H1 (cell line): Measurements from ENCODE around the gene N4BP3. TPM values are rescaled to one million over a fixed set of nuclear protein-coding genes. Genes with fewer than 3 reads are reported as not detected.

ENCODE experiments used
- CTCF ChIA-PET: fragments of 300-600 bp; sonication (Branson Sonifier 250); formaldehyde crosslinking; loops from one replicate; lab custom pipeline; 2021; ENCODE audit not compliant: partially characterized antibody; lab: Charles Lee
- POLR2A ChIA-PET: fragments of 300-600 bp; sonication (Branson Sonifier 250); formaldehyde crosslinking; loops from one replicate; lab custom pipeline; 2021; ENCODE audit warnings: inconsistent platforms; ENCODE audit not compliant: partially characterized antibody; lab: Charles Lee
- DNase-seq, 2 experiments: peaks; one replicate each; pipeline versions ENCODE4 v3.0.0 to v3.0.0-alpha.2; 2010 to 2022; ENCODE audit warnings: low spot score in 2 of 2, low read depth in 1 of 2, mixed read lengths in 1 of 2
- FAIRE-seq: peaks from 2 replicates; lab custom pipeline; 2011; peaks lifted over from hg19 to GRCh38; lab: Jason Lieb, UNC
- H2AFZ ChIP-seq: 2 replicates; pipeline ENCODE4 v1.8.1; 2012; ENCODE audit warnings: low read length, inconsistent platforms
- H2AK5ac ChIP-seq: 2 replicates; pipeline ENCODE4 v1.6.1; 2013; ENCODE audit warnings: low read depth, low read length
- H2BK120ac ChIP-seq: replicated peaks from 2 replicates; pipeline ENCODE3; 2013; ENCODE audit warnings: low read depth, low read length, inconsistent platforms
- H2BK12ac ChIP-seq: 2 replicates; pipeline ENCODE4 v1.6.1; 2013; ENCODE audit warnings: low read depth, low read length
- H2BK15ac ChIP-seq: 2 replicates; pipeline ENCODE4 v1.6.1; 2013; ENCODE audit warnings: low read length
- H2BK20ac ChIP-seq: 2 replicates; pipeline ENCODE4 v1.6.1; 2013; ENCODE audit warnings: low read length
- H2BK5ac ChIP-seq: 2 replicates; pipeline ENCODE4 v1.6.1; 2013; ENCODE audit warnings: low read depth, low read length
- H3K14ac ChIP-seq: 2 replicates; pipeline ENCODE4 v1.6.1; 2013; ENCODE audit warnings: inconsistent platforms; ENCODE audit not compliant: insufficient read length
- H3K18ac ChIP-seq: 2 replicates; pipeline ENCODE4 v1.6.1; 2013; ENCODE audit warnings: low read length; ENCODE audit errors: extremely low read depth
- H3K23ac ChIP-seq: 2 replicates; pipeline ENCODE4 v1.6.1; 2013; ENCODE audit warnings: inconsistent platforms; ENCODE audit not compliant: insufficient read length
- H3K23me2 ChIP-seq: 2 replicates; pipeline ENCODE4 v1.6.1; 2013; ENCODE audit warnings: low read depth, low read length
- H3K27ac ChIP-seq: 2 replicates; pipeline ENCODE4 v1.6.1; 2011; ENCODE audit warnings: low read depth, low read length, inconsistent platforms
- H3K27me3 ChIP-seq, 4 experiments: replicated peaks in 1 of 4; 1 replicate in 1 of 4; 2 replicates in 3 of 4; pipeline versions ENCODE4 v1.6.1 to v1.8.1; 2011 to 2013; ENCODE audit warnings: low read length in 3 of 4, mild to moderate bottlenecking in 3 of 4, inconsistent platforms in 2 of 4, mixed read lengths in 2 of 4, moderate library complexity in 1 of 4; ENCODE audit not compliant: control insufficient read depth in 3 of 4, insufficient read depth in 3 of 4; ENCODE audit errors: extremely low read depth in 1 of 4
- H3K36me3 ChIP-seq, 4 experiments: 2 replicates each; pipeline versions ENCODE4 v1.6.1 to v1.8.1; 2011 to 2013; ENCODE audit warnings: mild to moderate bottlenecking in 4 of 4, low read length in 3 of 4, moderate library complexity in 2 of 4, control low read depth in 1 of 4, inconsistent platforms in 1 of 4; ENCODE audit not compliant: insufficient read depth in 4 of 4, control insufficient read depth in 2 of 4
- H3K4ac ChIP-seq: replicated peaks from 2 replicates; pipeline ENCODE3; 2013; ENCODE audit warnings: low read length, low read depth, mixed read lengths, inconsistent platforms; ENCODE audit not compliant: insufficient read length
- H3K4me1 ChIP-seq, 4 experiments: replicated peaks in 1 of 4; 1 replicate in 1 of 4; 2 replicates in 3 of 4; pipeline versions ENCODE4 v1.6.1 to v1.8.1; 2011 to 2013; ENCODE audit warnings: low read length in 3 of 4, inconsistent platforms in 2 of 4, mixed read lengths in 1 of 4; ENCODE audit not compliant: insufficient read depth in 4 of 4, control insufficient read depth in 3 of 4
- H3K4me2 ChIP-seq, 2 experiments: 2 replicates each; pipeline versions ENCODE4 v1.6.1 to v1.8.1; 2011 to 2013; ENCODE audit warnings: low read depth in 2 of 2, low read length in 2 of 2, control low read depth in 1 of 2, inconsistent platforms in 1 of 2, mild to moderate bottlenecking in 1 of 2; ENCODE audit not compliant: insufficient read depth in 1 of 2
- H3K4me3 ChIP-seq, 4 experiments: fragments of 200-600, 300-600 bp in 1 of 4; sonication (generic), shearing (Covaris generic), sonication (Bioruptor Twin) in 1 of 4; 2 replicates each; pipeline versions ENCODE4 v1.5.1 to v1.8.1; 2011 to 2016; ENCODE audit warnings: low read length in 4 of 4, low read depth in 3 of 4, control low read depth in 2 of 4, inconsistent platforms in 2 of 4, mild to moderate bottlenecking in 2 of 4, mixed read lengths in 1 of 4, moderate library complexity in 1 of 4; ENCODE audit not compliant: insufficient read depth in 2 of 4; ENCODE audit errors: extremely low read depth in 1 of 4
- H3K56ac ChIP-seq: replicated peaks from 2 replicates; pipeline ENCODE3; 2013; ENCODE audit warnings: low read depth, mild to moderate bottlenecking, mixed read lengths, low read length, inconsistent platforms; ENCODE audit not compliant: insufficient read length
- H3K79me1 ChIP-seq: 2 replicates; pipeline ENCODE4 v1.6.1; 2013; ENCODE audit warnings: low read depth, low read length, control low read depth
- H3K79me2 ChIP-seq, 2 experiments: 2 replicates each; pipeline versions ENCODE4 v1.6.1 to v1.8.1; 2012 to 2013; ENCODE audit warnings: low read length in 2 of 2, mild to moderate bottlenecking in 2 of 2, inconsistent platforms in 1 of 2; ENCODE audit not compliant: insufficient read depth in 2 of 2, control insufficient read depth in 1 of 2
- H3K9ac ChIP-seq, 4 experiments: replicated peaks in 1 of 4; 1 replicate in 1 of 4; 2 replicates in 3 of 4; pipeline versions ENCODE4 v1.6.1 to v1.8.1; 2011 to 2013; ENCODE audit warnings: low read depth in 3 of 4, low read length in 3 of 4, control low read depth in 2 of 4, mild to moderate bottlenecking in 2 of 4, moderate library complexity in 2 of 4, inconsistent platforms in 1 of 4; ENCODE audit errors: extremely low read depth in 1 of 4
- H3K9me3 ChIP-seq, 2 experiments: 2 replicates each; pipeline versions ENCODE4 v1.6.1 to v1.8.1; 2012 to 2013; ENCODE audit warnings: mild to moderate bottlenecking in 2 of 2, moderate library complexity in 2 of 2, control low read depth in 1 of 2, inconsistent platforms in 1 of 2, low read depth in 1 of 2, low read length in 1 of 2, mixed read lengths in 1 of 2; ENCODE audit not compliant: insufficient read depth in 2 of 2
- H4K20me1 ChIP-seq, 2 experiments: replicated peaks in 1 of 2; 2 replicates each; pipeline versions ENCODE3 to v1.8.1; 2011 to 2013; ENCODE audit warnings: inconsistent platforms in 2 of 2, low read length in 2 of 2, mild to moderate bottlenecking in 1 of 2; ENCODE audit not compliant: insufficient read depth in 2 of 2, control insufficient read depth in 1 of 2
- H4K5ac ChIP-seq: 2 replicates; pipeline ENCODE4 v1.6.1; 2013; ENCODE audit warnings: low read length, low read depth, mixed read lengths, inconsistent platforms; ENCODE audit not compliant: insufficient read length
- H4K8ac ChIP-seq: 2 replicates; pipeline ENCODE4 v1.8.0; 2013; ENCODE audit warnings: mild to moderate bottlenecking, moderate library complexity, low read length, inconsistent platforms; ENCODE audit not compliant: insufficient read depth; ENCODE audit errors: extremely low read depth
- H4K91ac ChIP-seq: replicated peaks from 2 replicates; pipeline ENCODE3; 2013; ENCODE audit warnings: low read length, mixed read lengths, inconsistent platforms; ENCODE audit not compliant: insufficient read length
- FOSL1 ChIP-seq: IDR thresholded peaks from 2 replicates; pipeline ENCODE4 v1.6.1; 2011; ENCODE audit warnings: mild to moderate bottlenecking, low read depth, low read length, moderate library complexity; ENCODE audit not compliant: insufficient read depth
- HDAC2 ChIP-seq, 2 experiments: fragments of 300-600 bp in 1 of 2; sonication (generic) in 1 of 2; IDR thresholded peaks; 2 replicates each; pipeline ENCODE4 v1.6.1; 2011 to 2012; ENCODE audit warnings: low read depth in 2 of 2, low read length in 2 of 2, mild to moderate bottlenecking in 2 of 2, moderate library complexity in 2 of 2, borderline replicate concordance in 1 of 2, inconsistent platforms in 1 of 2
- HDAC6 ChIP-seq: IDR thresholded peaks from one replicate; pipeline ENCODE4 v1.7.1; 2012; ENCODE audit warnings: low read depth, mild to moderate bottlenecking, inconsistent platforms, low read length, moderate library complexity
- KDM5A ChIP-seq: fragments of 200-600 bp; IDR thresholded peaks from 2 replicates; pipeline ENCODE4 v1.7.1; 2012; ENCODE audit warnings: mild to moderate bottlenecking, low read length, inconsistent platforms, mixed read lengths
- MAFK ChIP-seq: IDR thresholded peaks from 2 replicates; pipeline ENCODE4 v1.6.1; 2012; ENCODE audit warnings: low read depth, mild to moderate bottlenecking, improper control_type of control experiment, low read length
- RFX5 ChIP-seq: IDR thresholded peaks from 2 replicates; pipeline ENCODE4 v1.6.1; 2011; ENCODE audit warnings: low read depth, low read length, improper control_type of control experiment, borderline replicate concordance
- RXRA ChIP-seq: IDR thresholded peaks from 2 replicates; pipeline ENCODE4 v1.6.1; 2011; ENCODE audit warnings: low read depth, mild to moderate bottlenecking, low read length, moderate library complexity; ENCODE audit not compliant: insufficient read depth
- SP1 ChIP-seq: IDR thresholded peaks from 2 replicates; pipeline ENCODE4 v1.6.1; 2011; ENCODE audit warnings: low read depth, low read length
- SUZ12 ChIP-seq: fragments of 200-600 bp; sonication (generic); IDR thresholded peaks from 2 replicates; pipeline ENCODE4 v1.6.1; 2012; ENCODE audit warnings: mild to moderate bottlenecking, inconsistent platforms, low read length, moderate library complexity, mixed read lengths
- TCF12 ChIP-seq: IDR thresholded peaks from 2 replicates; pipeline ENCODE4 v1.6.1; 2011; ENCODE audit warnings: low read depth, mild to moderate bottlenecking, low read length
- WGBS, 2 experiments: shearing (Covaris generic) in 1 of 2; methylation state at CpG; one replicate each; pipeline versions ENCODE4 v1.1.6 to v1.1.7; 2013 to 2015; ENCODE audit warnings: low lambda C conversion rate in 2 of 2, mixed read lengths in 2 of 2, inconsistent platforms in 1 of 2, low coverage in 1 of 2, missing lambda C conversion rate in 1 of 2; ENCODE audit not compliant: insufficient replicate concordance in 2 of 2, insufficient coverage in 1 of 2, insufficient read length in 1 of 2; ENCODE audit errors: extremely low coverage in 1 of 2, missing lambda C conversion rate in 1 of 2; 5-methylcytosine and 5-hydroxymethylcytosine counted together
- polyA plus RNA-seq, 7 experiments: library from polyadenylated mRNA; depleted of rRNA in 3 of 7; stranded (reverse) in 5 of 7; unstranded in 2 of 7; fragments of >200 nt in 5 of 7; fragments of 200-250 nt in 2 of 7; gene quantifications; 1 replicate in 5 of 7; 2 replicates in 1 of 7; 4 replicates in 1 of 7; pipeline versions ENCODE4 v1.2.1 to v1.2.3, GENCODE V29; 2011 to 2013; ENCODE audit warnings: missing spikeins in 2 of 7, mixed read lengths in 2 of 7
- total RNA-seq: library from RNA; stranded (reverse); fragmentation: NEBNext Ultra II Directional; extraction: Animal tissue kit (Norgen Biotek cat#: 25700); gene quantifications from 2 replicates; pipeline ENCODE4 v1.2.1, GENCODE V29; 2021
- TF ChIP-seq, protein P1 (sequence below): IDR thresholded peaks from 2 replicates; pipeline ENCODE4 v1.6.1; 2012; ENCODE audit warnings: inconsistent platforms

The N4BP3 gene
- total and polyA plus RNA-seq, 2 of the 8 experiments (the other 6 are each of a cell fraction or from before 2014, with no cell fraction given) = 13.1 to 39.2 TPM

DNA sequence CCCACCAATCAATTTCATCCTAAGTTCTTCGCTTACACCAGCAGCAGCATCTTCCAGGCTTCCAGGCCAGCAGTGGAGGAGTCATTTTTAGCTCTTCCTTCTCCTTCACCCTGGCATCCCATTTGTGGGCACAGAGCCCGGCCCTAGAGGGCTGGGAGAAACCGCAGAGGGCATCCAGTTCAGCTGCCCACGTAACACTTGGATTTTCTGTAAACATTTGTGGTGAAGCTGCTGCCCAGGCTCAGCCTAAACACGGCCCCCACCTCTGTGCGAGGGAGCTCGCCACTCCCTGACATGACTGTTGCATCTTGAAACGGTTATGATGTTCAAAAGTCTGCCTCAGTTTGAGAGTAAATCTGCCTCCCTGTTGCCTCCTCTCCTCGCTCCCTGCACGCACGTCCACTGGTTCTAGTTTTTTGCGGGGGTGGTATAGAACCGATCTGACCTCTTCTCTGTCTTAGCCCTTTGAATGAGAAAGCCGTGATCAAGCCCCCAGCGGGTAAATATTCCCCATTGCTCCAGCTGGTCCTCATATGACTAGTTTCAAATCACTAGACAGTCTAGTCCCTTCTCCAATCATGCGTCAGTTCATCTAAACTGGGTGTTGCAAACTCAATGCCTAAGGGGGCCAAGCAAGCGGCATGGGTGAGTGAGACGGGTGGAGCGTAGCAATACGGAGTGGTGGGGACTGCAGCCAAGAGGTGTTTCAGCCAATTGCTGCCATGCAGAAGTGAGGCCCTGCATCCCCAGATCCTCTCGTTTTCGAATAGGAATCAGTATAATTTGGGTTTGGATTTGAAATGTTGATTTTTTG is 34.9 kb upstream of the N4BP3 start:
- H2BK20ac ChIP-seq = no peak overlapping the region
- no peaks in the 10 kb centered on the region for H4K20me1 ChIP-seq
- peaks cover 0 to 11% (median 6%) of the 10 kb centered on the region in 4 experiments; a peak in 3 of 7 replicates for H3K27me3 ChIP-seq
- POLR2A ChIA-PET = interaction anchor here (1.0 to 11.1 kb wide), 13 partner anchors 21 to 128 kb away, joined by 3 to 115 read pairs (median 6); partner anchors contain the start of genes HNRNPAB, NHP2 and RMND5B
- no peak overlapping the region for H2AK5ac ChIP-seq
- H3K27ac ChIP-seq = no peak overlapping the region
- 95% methylated on average over 22 of the region's 22 CpGs; no CpG with 5 or more reads in 1 of the 2 experiments for WGBS, 2 experiments
- H2BK15ac ChIP-seq = no peak overlapping the region
- no peaks in the 10 kb centered on the region for H3K9me3 ChIP-seq
- no peaks in the 10 kb centered on the region for H3K36me3 ChIP-seq
- FAIRE-seq (no peak), DNase-seq (no peak)
- peaks cover 0 to 17% (median 6%) of the 10 kb centered on the region in 4 experiments; a peak in 3 of 7 replicates for H3K4me1 ChIP-seq
- H2BK5ac ChIP-seq = no peak overlapping the region
- no peak overlapping the region for H2BK120ac ChIP-seq
- no peak overlapping the region; the same call in 1 of the 2 replicates for H4K8ac ChIP-seq
- no peak overlapping the region for H3K4me2 ChIP-seq
- H3K9ac ChIP-seq = no peak overlapping the region
- H2BK12ac ChIP-seq = 0 out of 2 replicates have a peak overlapping the region, but pooled peaks have one; percentile 60
- CTCF ChIA-PET = interaction anchor here (1.0 to 14.6 kb wide), 14 partner anchors 12 to 180 kb away, joined by 3 to 515 read pairs (median 18); partner anchors contain the start of genes N4BP3 and NHP2
- H3K23ac ChIP-seq = no peak overlapping the region
- H3K56ac ChIP-seq = no peak overlapping the region
- H3K79me1 ChIP-seq = no peaks in the 10 kb centered on the region
- no peak overlapping the region for H2AFZ ChIP-seq
- no peaks in the 10 kb centered on the region for H3K79me2 ChIP-seq
- H4K91ac ChIP-seq = no peak overlapping the region
- no peak overlapping the region for H4K5ac ChIP-seq
- no peak overlapping the region for H3K14ac ChIP-seq
- no peak overlapping the region for H3K4me3 ChIP-seq
- H3K18ac ChIP-seq = no peak overlapping the region
- H3K23me2 ChIP-seq = no peaks in the 10 kb centered on the region
- H3K4ac ChIP-seq = no peak overlapping the region
- TF ChIP-seq KDM5A (no peak), TCF12 (no peak), RXRA (no peak), HDAC6 (no peak), SUZ12 (no peak), RFX5 (no peak), MAFK (no peak), HDAC2 (IDR thresholded peaks at IDR 0.05; ENCODE audit: borderline replicate concordance in 1 of 2, low read depth in 2 of 2, low read length in 2 of 2) (no peak), FOSL1 (no peak), SP1 (no peak)
- TF ChIP-seq, protein P1, sequence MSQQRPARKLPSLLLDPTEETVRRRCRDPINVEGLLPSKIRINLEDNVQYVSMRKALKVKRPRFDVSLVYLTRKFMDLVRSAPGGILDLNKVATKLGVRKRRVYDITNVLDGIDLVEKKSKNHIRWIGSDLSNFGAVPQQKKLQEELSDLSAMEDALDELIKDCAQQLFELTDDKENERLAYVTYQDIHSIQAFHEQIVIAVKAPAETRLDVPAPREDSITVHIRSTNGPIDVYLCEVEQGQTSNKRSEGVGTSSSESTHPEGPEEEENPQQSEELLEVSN = no peak
